GM10248 (cell line): ENCODE data around the gene PIGB.

Source experiments
- CTCF ChIA-PET: fragments of 300-600 bp; sonication (Branson Sonifier 250); formaldehyde crosslinking; extraction: SDS; loops from one replicate; lab custom pipeline; 2021; ENCODE audit warnings: antibody characterized with exemption; lab: Yijun Ruan, JAX
- POLR2A ChIA-PET: fragments of 350-650 bp; sonication (Branson Sonifier 250); formaldehyde crosslinking; extraction: SDS; loops from one replicate; lab custom pipeline; 2020; ENCODE audit warnings: antibody characterized with exemption; lab: Yijun Ruan, JAX
- DNase-seq: peaks from one replicate; pipeline ENCODE4 v3.0.0; 2012; ENCODE audit errors: extremely low spot score
- CTCF ChIP-seq: IDR thresholded peaks from 2 replicates; pipeline ENCODE4 v1.5.1; 2012; ENCODE audit warnings: mild to moderate bottlenecking, low read depth; ENCODE audit errors: extremely low read depth, missing control alignments, control extremely low read depth

PIGB gene

DNA sequence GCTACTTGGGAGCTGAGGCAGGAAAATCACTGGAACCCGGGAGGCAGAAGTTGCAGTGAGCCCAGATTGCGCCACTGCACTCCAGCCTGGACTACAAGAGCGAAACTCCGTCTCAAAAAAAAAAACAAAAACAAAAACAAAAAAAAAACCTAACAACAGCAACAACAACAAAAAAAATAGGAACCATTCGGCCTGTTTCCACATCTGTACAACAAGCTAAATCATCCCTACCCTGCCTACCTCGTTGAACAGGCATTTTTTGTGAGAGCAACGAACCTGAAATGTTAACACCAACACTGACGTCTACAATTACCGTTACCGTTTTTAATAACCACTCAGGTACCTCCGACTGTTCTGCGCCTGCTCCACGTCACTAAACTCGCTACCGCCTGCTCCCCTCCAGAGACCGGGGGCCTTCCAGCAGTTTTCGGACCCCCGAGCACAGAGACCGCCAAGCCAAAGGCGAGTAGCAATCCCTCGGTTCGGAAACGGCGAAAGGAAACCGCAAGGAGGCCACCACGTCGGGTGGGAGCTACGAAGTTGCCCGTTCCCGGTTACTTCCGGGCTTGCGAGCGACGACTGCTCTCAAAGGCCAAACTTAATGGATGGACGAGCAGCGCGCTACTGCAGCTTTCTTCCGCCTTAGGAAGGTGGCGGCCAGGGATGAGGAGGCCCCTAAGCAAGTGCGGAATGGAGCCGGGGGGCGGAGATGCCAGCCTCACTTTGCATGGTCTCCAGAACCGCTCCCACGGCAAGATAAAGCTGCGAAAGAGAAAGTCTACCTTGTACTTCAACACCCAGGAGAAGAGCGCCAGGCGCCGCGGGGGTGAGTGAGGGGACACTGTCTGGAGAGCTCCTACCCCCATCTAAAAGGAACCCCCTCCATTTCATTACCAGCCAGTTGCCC lies at the start of gene PIGB, which contains the start of gene PIGBOS1:
PIGB (plus strand) TSS at position 635 of the 907 bp plus-strand sequence; CDS start at position 664, 29 bp downstream.
PIGBOS1 (minus strand) TSS at position 536 of the 907 bp plus-strand sequence. CDS start 1,331 bp downstream, outside the sequence.
- ChIA-PET POLR2A (interaction anchor here (0.7 to 1.2 kb wide), 3 partner anchors 17 to 122 kb away, joined by 3 read pairs; partner anchors contain the start of gene RSL24D1), CTCF (interaction anchor here (1.0 to 2.4 kb wide), 5 partner anchors 18 to 121 kb away, joined by 3 to 8 read pairs (median 4); partner anchors contain the start of genes CCPG1 and PIERCE2)
- TF ChIP-seq CTCF, result no peak
- DNase-seq, result peak; percentile 85

- no peak for TF ChIP-seq CTCF
- no peak for DNase-seq
- ChIA-PET CTCF (interaction anchor here (1.0 to 1.8 kb wide), 6 partner anchors 10 to 41 kb away, joined by 3 to 8 read pairs (median 4); no protein-coding TSS in a partner anchor), POLR2A (no interaction called here)
Measured at GRCh38 chr15:55270291-55270690, 48.7 kb upstream of the PIGB start.

DNA sequence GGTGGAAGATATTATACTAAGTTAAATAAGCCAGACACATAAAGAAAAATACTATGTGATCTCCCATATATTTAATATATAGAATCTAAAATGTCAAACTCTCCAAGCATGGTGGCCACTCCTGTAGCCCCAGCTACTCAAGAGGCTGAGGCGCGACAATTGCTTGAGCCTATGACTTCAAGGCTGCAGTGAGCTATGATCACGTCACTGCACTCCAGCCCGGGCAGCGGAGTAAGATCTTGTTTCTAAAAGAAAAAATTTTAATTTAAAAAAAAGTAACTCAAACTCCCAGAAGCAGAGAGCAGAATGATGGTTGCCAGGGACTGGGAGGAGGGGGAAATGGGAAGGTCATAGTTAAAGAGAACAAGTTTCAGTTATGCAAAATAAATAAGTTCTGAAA lies 42.7 kb upstream of the PIGB start:
- CTCF ChIA-PET, result interaction anchor here (0.9 to 3.0 kb wide), 8 partner anchors 8 to 59 kb away, joined by 3 to 7 read pairs (median 4); no protein-coding TSS in a partner anchor
- TF ChIP-seq CTCF, result no peak
- no peak for DNase-seq
- POLR2A ChIA-PET, result interaction anchor here (1.4 kb wide), 1 partner anchor 9 kb away, joined by 9 read pairs; no protein-coding TSS in a partner anchor

- POLR2A ChIA-PET, result interaction anchor here (1.4 kb wide), 1 partner anchor 10 kb away, joined by 9 read pairs; no protein-coding TSS in a partner anchor
- peak; percentile 65 for DNase-seq
- no peak for TF ChIP-seq CTCF
- CTCF ChIA-PET, result interaction anchor here (0.9 to 3.0 kb wide), 7 partner anchors 9 to 60 kb away, joined by 3 to 7 read pairs (median 4); no protein-coding TSS in a partner anchor
Measured at GRCh38 chr15:55277116-55277564, 41.9 kb upstream of the PIGB start.

DNA sequence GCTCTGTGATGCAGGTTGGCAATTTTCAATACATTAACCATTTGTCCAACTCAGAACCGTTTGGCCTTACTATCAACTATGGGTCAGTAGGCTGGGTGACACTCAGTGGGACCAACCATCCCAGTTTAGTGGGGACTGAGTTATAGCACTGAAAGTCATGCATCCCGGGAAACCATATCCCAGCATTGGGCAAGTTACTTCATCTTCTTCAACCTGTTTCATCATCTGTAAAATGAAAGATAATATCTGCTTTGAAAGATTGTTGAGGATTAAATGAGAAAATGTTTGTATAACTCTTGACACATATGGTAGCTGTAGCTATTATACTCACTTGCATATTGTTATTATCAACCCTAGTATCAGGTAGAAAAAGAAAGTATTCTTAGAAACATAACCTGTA lies 41.3 kb upstream of the PIGB start:
- ChIA-PET CTCF (interaction anchor here (0.7 to 3.0 kb wide), 6 partner anchors 11 to 61 kb away, joined by 3 to 7 read pairs (median 4); no protein-coding TSS in a partner anchor), POLR2A (interaction anchor here (0.7 kb wide), 1 partner anchor 33 kb away, joined by 4 read pairs; no protein-coding TSS in a partner anchor)
- no peak for TF ChIP-seq CTCF
- no peak for DNase-seq
